ENCODE results near the gene SRGAP1.

- TF ChIP-seq CTCF (IDR thresholded peaks at IDR 0.05; ENCODE audit: insufficient read depth, low read length) (no peak), POLR2AphosphoS5 (IDR thresholded peaks at IDR 0.05; ENCODE audit: low read depth) (no peak), REST (IDR thresholded peaks at IDR 0.05; ENCODE audit: insufficient replicate concordance, low read depth) (no peak)
Observed at GRCh38 chr12:64059685-64060084, 215.2 kb downstream of the SRGAP1 start.

Data from HL-60 (cell line).